ENCODE results near the gene ULK4. TPM values are rescaled to one million over a fixed set of nuclear protein-coding genes. Genes with fewer than 3 reads are reported as not detected.

The ULK4 gene
- polyA plus RNA-seq, 1 of the 3 experiments (the other 2 are of a cell fraction) = 6.2 TPM

GRCh38 chr3:41502481-41502880, 459.4 kb downstream of the ULK4 start (continued):
- TF ChIP-seq PBX3 (IDR thresholded peaks at IDR 0.05) (no peak), POLR2AphosphoS5 (IDR thresholded peaks at IDR 0.05; ENCODE audit: low read depth, low read length) (no peak), MEF2A (IDR thresholded peaks at IDR 0.05; ENCODE audit: borderline replicate concordance, low read depth) (no peak), SMC3 (IDR thresholded peaks at IDR 0.05; ENCODE audit: low read depth, low read length) (no peak), RCOR1 (IDR thresholded peaks at IDR 0.05; ENCODE audit: low read length) (no peak), FOSL2 (IDR thresholded peaks at IDR 0.05; ENCODE audit: borderline replicate concordance, low read depth) (no peak)

- H3K9ac ChIP-seq = no peak overlapping the region
- H3K4me1 ChIP-seq (ENCODE audit: control insufficient read depth in 1 of 2, insufficient read depth in 2 of 2, low read depth in 1 of 2, low read length in 1 of 2) = no peaks in the 10 kb centered on the region
- H3K9me2 ChIP-seq = no peaks in the 10 kb centered on the region
- no peaks in the 10 kb centered on the region for H3K27me3 ChIP-seq (ENCODE audit: insufficient read depth)
- ChIA-PET POLR2A (no interaction called here), CTCF (no interaction called here)
- DNase-seq = no peak
- no peak overlapping the region for H3K27ac ChIP-seq (ENCODE audit: low read depth in 2 of 2, low read length in 1 of 2)
- H4K20me1 ChIP-seq (ENCODE audit: insufficient read depth) = no peaks in the 10 kb centered on the region
- 43% methylated on average over 1 of the region's 1 CpG for WGBS (ENCODE audit: low lambda C conversion rate)
- no peak for TF ChIP-seq CHD2 (IDR thresholded peaks at IDR 0.05; ENCODE audit: low read length, partially characterized antibody)
- no peak for TF ChIP-seq CTCF (IDR thresholded peaks at IDR 0.05)
- TF ChIP-seq JUND (IDR thresholded peaks at IDR 0.05) = no peak
- no peaks in the 10 kb centered on the region for H3K9me3 ChIP-seq
- no peaks in the 10 kb centered on the region for H3F3A ChIP-seq (replicated peaks; ENCODE audit: insufficient read depth)
- no peaks in the 10 kb centered on the region for H3K36me3 ChIP-seq (replicated peaks in 1 of 2; ENCODE audit: control insufficient read depth in 1 of 2, insufficient read depth in 2 of 2, low read length in 1 of 2)
- H3K4me3 ChIP-seq (ENCODE audit: low read depth in 2 of 2, low read length in 1 of 2) = no peak overlapping the region
- no peak overlapping the region for H3K4me2 ChIP-seq
- no peak overlapping the region for H2AFZ ChIP-seq (ENCODE audit: low read depth)
- H3K79me2 ChIP-seq (ENCODE audit: insufficient read depth) = no peaks in the 10 kb centered on the region
These were observed 459.9 kb downstream of the ULK4 start for GRCh38 chr3:41502023-41502422.

- Histone ChIP-seq H3K27ac (ENCODE audit: low read depth in 2 of 2, low read length in 1 of 2) (no peak overlapping the region), H3K4me1 (ENCODE audit: control insufficient read depth in 1 of 2, insufficient read depth in 2 of 2, low read depth in 1 of 2, low read length in 1 of 2) (no peaks in the 10 kb centered on the region), H3K27me3 (ENCODE audit: insufficient read depth) (no peaks in the 10 kb centered on the region), H3K4me3 (ENCODE audit: low read depth in 2 of 2, low read length in 1 of 2) (no peak overlapping the region), H3K79me2 (ENCODE audit: insufficient read depth) (no peaks in the 10 kb centered on the region), H4K20me1 (ENCODE audit: insufficient read depth) (no peaks in the 10 kb centered on the region), H2AFZ (ENCODE audit: low read depth) (no peak overlapping the region), H3K9ac (no peak overlapping the region), H3K36me3 (replicated peaks in 1 of 2; ENCODE audit: control insufficient read depth in 1 of 2, insufficient read depth in 2 of 2, low read length in 1 of 2) (no peaks in the 10 kb centered on the region), H3K4me2 (no peak overlapping the region), H3K9me3 (no peaks in the 10 kb centered on the region), H3K9me2 (no peaks in the 10 kb centered on the region), H3F3A (replicated peaks; ENCODE audit: insufficient read depth) (no peaks in the 10 kb centered on the region)
- WGBS (ENCODE audit: low lambda C conversion rate) = 67% methylated on average over 2 of the region's 2 CpGs
- TF ChIP-seq CHD2 (IDR thresholded peaks at IDR 0.05; ENCODE audit: low read length, partially characterized antibody) (no peak), SMC3 (IDR thresholded peaks at IDR 0.05; ENCODE audit: low read depth, low read length) (no peak)
- DNase-seq = no peak
- POLR2A ChIA-PET = no interaction called here
- CTCF ChIA-PET = no interaction called here
These were observed 463.1 kb downstream of the ULK4 start for GRCh38 chr3:41498847-41499246.
